Hippocampal formation (tissue), 2 donors: Measurements from ENCODE around the gene VANGL2.

Experiments used
- DNase-seq, 2 donors: peaks; one replicate each; lab custom pipeline; 2025; lab: John Stamatoyannopoulos, UW

VANGL2 gene

DNA sequence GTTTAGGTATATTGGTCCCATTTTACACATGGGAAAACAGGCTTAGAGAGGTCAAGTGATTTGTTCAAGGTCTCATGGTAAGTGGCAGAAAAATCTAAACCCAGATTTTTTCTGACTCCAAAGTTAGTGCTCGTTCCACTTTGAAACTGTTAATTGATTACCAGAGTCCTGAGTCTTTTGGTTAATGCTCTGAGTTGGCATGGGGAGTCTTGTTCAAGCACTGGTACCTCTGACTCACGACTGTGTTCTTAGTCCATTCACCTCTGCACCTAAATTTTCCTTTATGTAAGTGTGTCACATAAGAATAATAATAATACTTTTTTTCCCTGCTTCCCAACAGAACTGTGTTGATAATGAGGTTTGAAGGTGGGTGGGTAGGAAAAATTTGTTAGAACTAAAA is 59.3 kb downstream of the VANGL2 start:
- no peak for DNase-seq

DNA sequence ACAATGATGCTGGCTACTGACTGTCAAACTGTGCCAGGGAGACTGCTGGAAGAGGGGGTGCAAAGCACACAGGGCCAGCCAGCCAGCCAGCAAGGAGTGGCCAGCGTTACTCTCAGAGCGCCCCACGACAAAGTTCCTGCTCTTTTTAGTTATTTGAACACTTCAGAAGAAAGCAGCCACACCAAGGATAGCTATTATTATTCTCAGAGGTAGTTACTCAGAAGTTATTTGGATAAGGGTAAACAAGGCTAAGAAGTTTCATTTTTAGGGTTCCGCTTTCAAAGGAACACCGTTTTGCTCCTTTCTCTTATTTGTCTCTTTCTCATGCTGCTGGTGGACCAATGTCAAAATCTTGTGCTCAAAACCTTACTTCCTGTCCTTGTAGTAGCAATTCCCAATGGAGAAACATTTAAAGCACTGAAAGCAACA is 59.9 kb downstream of the VANGL2 start:
- DNase-seq = no peak

DNA sequence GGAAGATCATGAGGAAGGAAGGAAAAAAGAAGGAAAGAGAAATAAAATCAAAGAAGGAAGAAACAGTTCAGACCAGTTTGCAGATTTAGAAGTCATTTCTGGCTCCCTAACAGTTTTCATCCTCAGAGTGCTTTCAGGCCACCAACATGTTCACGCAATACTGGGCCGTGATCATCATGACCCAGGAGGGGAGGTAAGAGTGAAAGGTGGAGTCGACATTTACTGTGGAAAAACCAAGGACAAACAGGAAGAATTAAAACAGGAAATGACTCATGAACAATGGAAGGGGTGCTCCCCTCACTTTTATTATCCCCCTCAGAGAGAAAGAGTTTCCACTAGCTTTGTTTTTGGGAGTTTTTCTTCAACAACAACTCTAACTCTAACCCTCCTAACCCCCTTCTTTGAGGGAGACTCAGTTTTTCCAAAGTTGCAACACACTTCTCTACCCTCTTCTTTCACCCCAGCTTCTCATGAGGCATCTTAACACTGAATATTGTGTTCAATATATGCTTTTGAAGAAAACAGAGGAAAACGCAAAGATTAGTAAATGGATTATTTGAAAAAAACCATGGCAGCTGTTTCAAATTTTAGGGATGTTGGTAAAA is 60.4 kb downstream of the VANGL2 start:
- DNase-seq = no peak

DNA sequence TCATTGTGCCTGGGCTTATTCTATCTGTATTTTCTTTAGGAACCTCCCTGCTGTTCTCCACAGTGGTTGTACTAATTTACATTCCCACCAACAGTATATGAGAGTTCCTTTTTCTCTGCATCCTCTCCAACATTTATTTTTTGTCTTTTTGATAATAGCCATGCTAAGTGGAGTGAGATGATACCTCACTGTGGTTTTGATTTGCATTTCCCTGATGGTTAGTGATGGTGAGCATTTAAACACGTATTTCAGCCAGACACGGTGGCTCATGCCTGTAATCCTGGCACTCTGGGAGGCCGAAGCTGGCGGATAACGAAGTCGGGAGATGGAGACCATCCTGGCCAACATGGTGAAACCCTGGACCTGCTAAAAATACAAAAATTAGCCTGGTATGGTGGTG is 64.8 kb downstream of the VANGL2 start:
- DNase-seq = no peak

DNA sequence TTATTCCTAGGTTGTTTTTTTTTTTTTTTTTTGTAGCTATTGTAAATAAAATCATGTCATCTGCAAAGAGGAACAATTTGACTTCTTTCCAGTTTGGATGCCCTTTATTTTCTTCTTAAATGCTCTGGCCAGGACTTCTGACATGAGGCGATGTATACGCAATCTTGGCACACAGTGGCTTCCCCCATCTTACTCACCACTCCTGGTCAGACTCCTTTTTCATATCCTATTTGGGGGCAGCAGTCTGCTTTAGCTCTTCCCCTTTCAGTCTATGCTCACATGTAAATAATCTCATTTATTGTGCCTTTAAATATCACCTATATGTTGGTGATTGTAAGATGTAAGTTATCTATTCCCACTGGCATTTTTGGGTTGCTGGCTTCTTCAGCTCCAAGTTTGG is 66.6 kb downstream of the VANGL2 start:
- DNase-seq = no peak

DNA sequence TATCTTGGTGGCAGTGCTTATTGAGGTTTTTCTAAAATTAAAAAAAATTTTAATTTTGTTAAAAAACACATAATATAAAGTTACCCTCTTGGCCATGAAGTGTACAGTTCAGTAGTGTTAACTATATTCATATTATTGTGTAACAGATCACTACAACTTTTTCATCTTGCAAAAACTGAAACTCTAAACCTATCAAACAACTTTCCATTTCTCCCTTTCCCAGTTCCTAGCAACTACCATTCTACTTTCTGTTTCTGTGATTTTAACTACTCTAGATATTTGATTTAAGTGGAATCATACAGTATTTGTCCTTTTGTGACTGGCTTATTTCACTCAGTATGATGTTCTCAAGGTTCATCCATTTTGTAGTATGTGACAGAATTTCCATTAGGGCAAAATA is 67.2 kb downstream of the VANGL2 start:
- DNase-seq = no peak

DNA sequence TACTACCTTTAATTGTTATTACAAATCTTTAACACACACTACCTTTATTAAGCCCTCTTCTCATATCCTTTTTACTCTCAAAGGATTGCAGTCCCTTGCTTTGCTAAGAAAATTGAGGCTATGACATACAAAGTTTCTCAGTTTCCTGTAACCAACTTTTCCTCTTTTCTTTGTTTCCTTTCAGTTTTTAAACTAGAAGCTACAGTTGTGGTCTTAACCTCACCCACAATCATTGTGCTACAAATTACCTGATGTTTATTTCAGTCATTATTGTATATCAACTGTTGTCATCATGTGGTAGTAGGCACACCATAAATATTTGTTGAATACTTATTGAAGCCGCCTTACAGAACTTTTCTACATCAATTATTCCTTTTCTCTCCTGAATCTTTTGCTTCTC is 70.9 kb downstream of the VANGL2 start:
- DNase-seq = no peak

DNA sequence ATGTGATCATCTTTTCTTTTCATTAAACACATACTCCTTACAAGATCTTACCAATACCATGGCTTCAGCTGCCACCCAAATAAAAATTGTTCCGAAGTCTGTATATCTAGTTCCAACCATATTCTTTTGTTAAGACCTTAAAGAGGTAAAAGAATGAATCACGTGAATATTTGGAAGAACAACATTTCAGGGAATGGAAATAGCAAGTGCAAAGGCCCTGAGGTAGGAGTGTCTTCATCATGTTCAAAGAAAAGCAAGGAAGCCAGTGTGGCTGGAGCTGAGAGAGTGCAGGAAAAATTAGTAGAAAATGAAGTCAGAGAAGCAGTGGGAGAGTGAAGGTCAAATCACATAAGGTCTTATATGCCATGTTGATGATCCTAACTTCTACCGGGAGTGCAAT is 71.7 kb downstream of the VANGL2 start:
- no peak for DNase-seq

DNA sequence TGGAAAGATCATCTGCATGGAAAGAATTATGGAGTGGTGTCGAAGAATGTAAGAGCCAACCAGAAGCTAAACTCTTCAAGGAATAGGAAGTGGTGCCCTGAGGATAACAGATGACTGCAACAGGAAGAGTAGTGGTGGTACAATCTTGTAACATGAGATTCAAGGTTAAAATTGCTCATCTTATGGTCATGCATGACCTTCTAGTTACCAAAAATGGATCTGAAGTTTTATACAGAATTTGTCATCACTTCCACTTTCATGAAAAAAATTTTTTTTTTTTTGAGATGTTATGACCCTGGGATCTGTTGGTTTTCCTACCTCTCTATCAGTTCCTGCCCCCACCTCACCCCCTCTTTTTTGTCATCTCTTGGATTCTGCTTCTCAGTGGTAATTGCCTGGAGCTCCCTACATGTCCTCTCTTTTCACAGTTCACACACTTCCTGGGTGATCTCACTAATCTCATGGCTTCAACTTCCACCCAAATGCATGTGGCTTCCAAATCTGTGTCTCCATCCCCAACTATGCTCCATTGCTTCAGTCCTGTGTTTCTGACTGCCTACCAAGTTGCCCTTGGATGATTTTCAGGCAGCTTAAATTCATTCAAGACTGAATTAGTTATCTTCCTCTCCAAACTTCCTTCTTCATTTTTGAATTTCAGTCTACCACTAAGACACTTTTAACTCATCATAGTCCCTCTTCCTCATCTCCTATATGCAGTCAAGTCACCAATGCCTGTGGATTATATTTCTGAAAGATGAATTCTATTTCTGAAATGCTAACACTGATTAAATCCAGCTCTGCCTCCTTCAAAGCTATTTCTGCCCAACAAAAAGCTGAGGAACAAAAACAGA is 74.3 kb downstream of the VANGL2 start:
- no peak for DNase-seq
